ENCODE results near the gene SUMO4. TPM values are rescaled to one million over a fixed set of nuclear protein-coding genes. Genes with fewer than 3 reads are reported as not detected.

SUMO4 gene
- total RNA-seq, 4 donors from 2014 or later, result 0.33 to 6.3 TPM; not detected in 2

DNA sequence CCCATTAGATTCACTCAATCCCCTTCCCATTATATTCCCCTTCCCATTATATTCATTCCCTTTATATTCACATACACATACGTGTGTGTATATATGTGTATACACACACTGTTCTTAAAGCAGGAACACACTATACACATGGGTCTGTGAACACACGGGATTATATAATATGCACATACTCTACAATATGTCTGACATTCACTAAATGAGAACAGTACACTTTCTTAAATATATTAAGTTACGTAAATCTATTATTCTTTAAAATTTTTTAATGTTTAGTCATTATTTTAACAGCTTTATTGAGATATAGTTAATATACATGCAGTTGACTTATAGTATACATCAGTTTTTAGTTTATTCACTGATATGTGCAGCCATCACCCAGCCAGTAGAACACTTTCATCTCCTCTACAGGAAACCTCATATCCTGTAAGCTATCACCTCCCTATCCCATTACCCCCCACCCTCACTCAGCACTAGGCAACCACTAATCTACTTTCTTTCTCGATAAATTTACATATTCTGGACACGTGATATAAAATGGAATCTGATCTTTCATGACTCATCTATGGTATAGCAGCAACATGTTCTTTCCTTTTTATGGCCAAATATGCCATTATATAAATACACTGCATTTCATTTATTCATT lies 13.9 kb upstream of the SUMO4 start:
- no peak for ATAC-seq
- Histone ChIP-seq H3K27me3 (no peaks in the 10 kb centered on the region), H3K4me1 (peaks cover 0 to 18% of the 10 kb centered on the region in 2 donors), H3K36me3 (peaks cover 0 to 4% of the 10 kb centered on the region in 2 donors), H3K27ac (no peak overlapping the region), H3K4me3 (no peak overlapping the region), H3K9me3 (no peaks in the 10 kb centered on the region)
- TF ChIP-seq, protein P1, sequence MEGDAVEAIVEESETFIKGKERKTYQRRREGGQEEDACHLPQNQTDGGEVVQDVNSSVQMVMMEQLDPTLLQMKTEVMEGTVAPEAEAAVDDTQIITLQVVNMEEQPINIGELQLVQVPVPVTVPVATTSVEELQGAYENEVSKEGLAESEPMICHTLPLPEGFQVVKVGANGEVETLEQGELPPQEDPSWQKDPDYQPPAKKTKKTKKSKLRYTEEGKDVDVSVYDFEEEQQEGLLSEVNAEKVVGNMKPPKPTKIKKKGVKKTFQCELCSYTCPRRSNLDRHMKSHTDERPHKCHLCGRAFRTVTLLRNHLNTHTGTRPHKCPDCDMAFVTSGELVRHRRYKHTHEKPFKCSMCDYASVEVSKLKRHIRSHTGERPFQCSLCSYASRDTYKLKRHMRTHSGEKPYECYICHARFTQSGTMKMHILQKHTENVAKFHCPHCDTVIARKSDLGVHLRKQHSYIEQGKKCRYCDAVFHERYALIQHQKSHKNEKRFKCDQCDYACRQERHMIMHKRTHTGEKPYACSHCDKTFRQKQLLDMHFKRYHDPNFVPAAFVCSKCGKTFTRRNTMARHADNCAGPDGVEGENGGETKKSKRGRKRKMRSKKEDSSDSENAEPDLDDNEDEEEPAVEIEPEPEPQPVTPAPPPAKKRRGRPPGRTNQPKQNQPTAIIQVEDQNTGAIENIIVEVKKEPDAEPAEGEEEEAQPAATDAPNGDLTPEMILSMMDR (IDR thresholded peaks at IDR 0.05 in 4 of 5, conservative IDR thresholded peaks at IDR 0.05 in 1 of 5), result no peak
- no peak for TF ChIP-seq POLR2A (IDR thresholded peaks at IDR 0.05)
- no peak for DNase-seq
- in situ Hi-C loops (cut with MboI; ENCODE audit: low sequenced_read_pairs in 4 of 4), result no loop called here
- intact Hi-C loops (cut with DNase I; ENCODE audit: low total_unique reads), result no loop called here

- TF ChIP-seq, protein P1 (IDR thresholded peaks at IDR 0.05 in 4 of 5, conservative IDR thresholded peaks at IDR 0.05 in 1 of 5), result no peak
- TF ChIP-seq POLR2A (IDR thresholded peaks at IDR 0.05), result no peak
- in situ Hi-C loops (cut with MboI; ENCODE audit: low sequenced_read_pairs in 4 of 4) (no loop called here), intact Hi-C loops (cut with DNase I; ENCODE audit: low total_unique reads) (no loop called here)
- Histone ChIP-seq H3K4me1 (peaks cover 14 to 27% of the 10 kb centered on the region in 2 donors), H3K27ac (no peak overlapping the region), H3K9me3 (no peaks in the 10 kb centered on the region), H3K36me3 (no peaks in the 10 kb centered on the region), H3K27me3 (no peaks in the 10 kb centered on the region), H3K4me3 (no peak overlapping the region)
- ATAC-seq (no peak), DNase-seq (no peak)
These were observed 12.1 kb upstream of the SUMO4 start for GRCh38 chr6:149387779-149388512.

DNA sequence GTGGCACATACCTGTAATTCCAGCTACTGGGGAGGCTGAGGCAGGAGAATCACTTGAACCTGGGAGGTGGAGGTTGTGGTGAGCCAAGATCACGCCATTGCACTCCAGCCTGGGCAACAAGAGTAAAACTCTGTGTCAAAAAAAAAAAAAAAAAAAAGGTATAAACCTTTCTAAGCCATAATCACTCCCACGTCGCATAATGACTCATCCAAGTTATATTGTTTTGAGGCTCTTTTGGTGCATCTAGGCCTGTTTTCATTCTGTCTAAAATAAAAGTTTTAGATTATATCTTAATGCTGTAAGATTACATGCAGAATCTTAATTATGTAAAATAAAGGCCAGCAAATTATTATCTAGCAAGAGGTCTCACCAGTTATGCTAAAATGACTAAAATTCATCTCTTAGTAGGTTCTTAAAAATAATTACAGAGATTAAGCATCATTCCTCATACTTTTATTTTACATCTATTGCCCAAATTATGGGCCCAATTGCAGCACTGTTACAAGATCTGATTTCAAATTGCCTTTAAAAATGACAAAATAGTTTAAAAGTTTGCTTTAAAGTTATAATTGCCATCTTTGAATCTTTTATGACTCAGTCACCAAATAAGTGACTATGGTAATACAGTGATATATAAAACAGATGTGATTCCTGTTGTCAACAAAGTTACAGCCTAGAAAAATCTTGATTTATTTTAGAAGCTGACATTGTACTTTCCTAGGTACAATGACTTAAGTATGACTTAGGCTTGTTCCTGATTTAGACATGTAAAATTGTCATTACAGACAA lies 10.4 kb upstream of the SUMO4 start:
- H3K36me3 ChIP-seq, result no peaks in the 10 kb centered on the region
- no peaks in the 10 kb centered on the region for H3K27me3 ChIP-seq
- ATAC-seq (no peak), DNase-seq (no peak)
- no peaks in the 10 kb centered on the region for H3K9me3 ChIP-seq
- in situ Hi-C loops (cut with MboI; ENCODE audit: low sequenced_read_pairs in 4 of 4) (no loop called here), intact Hi-C loops (cut with DNase I; ENCODE audit: low total_unique reads) (no loop called here)
- H3K4me1 ChIP-seq, result peaks cover 14 to 35% of the 10 kb centered on the region in 2 donors
- no peak overlapping the region for H3K27ac ChIP-seq
- H3K4me3 ChIP-seq, result no peak overlapping the region
- TF ChIP-seq, protein P1 (IDR thresholded peaks at IDR 0.05 in 4 of 5, conservative IDR thresholded peaks at IDR 0.05 in 1 of 5), result no peak
- no peak for TF ChIP-seq POLR2A (IDR thresholded peaks at IDR 0.05)

GRCh38 chr6:149392093-149392492 lies 8.0 kb upstream of the SUMO4 start:
- H3K27me3 ChIP-seq, result no peaks in the 10 kb centered on the region

More at GRCh38 chr6:149392093-149392492, 8.0 kb upstream of the SUMO4 start:
- no peaks in the 10 kb centered on the region for H3K9me3 ChIP-seq
- no peak for TF ChIP-seq POLR2A (IDR thresholded peaks at IDR 0.05)
- TF ChIP-seq, protein P1 (IDR thresholded peaks at IDR 0.05 in 4 of 5, conservative IDR thresholded peaks at IDR 0.05 in 1 of 5), result no peak
- in situ Hi-C loops (cut with MboI; ENCODE audit: low sequenced_read_pairs in 4 of 4) (no loop called here), intact Hi-C loops (cut with DNase I; ENCODE audit: low total_unique reads) (no loop called here)
- ATAC-seq, result peak; percentile 57 to 60
- no peak overlapping the region for H3K4me3 ChIP-seq
- H3K36me3 ChIP-seq, result peaks cover 0 to 4% of the 10 kb centered on the region in 2 donors
- peaks cover 14 to 34% of the 10 kb centered on the region in 2 donors for H3K4me1 ChIP-seq
- H3K27ac ChIP-seq, result peak overlapping the region in 2 of 4 donors; percentile 5 to 27
- DNase-seq, result peak in 1 of 2 donors; percentile 38

Measured in gastrocnemius medialis (tissue), 4 donors.